ENCODE results near the gene EMC9. TPM values are rescaled to one million over a fixed set of nuclear protein-coding genes. Genes with fewer than 3 reads are reported as not detected.
A peak's percentile ranks its signal among the peaks of the same experiment; 100 is the strongest.

The EMC9 gene
- total and polyA plus RNA-seq, 2 of the 8 experiments (the other 6 are each of a cell fraction or from before 2014, with no cell fraction given), result 38.4 to 47.2 TPM

DNA sequence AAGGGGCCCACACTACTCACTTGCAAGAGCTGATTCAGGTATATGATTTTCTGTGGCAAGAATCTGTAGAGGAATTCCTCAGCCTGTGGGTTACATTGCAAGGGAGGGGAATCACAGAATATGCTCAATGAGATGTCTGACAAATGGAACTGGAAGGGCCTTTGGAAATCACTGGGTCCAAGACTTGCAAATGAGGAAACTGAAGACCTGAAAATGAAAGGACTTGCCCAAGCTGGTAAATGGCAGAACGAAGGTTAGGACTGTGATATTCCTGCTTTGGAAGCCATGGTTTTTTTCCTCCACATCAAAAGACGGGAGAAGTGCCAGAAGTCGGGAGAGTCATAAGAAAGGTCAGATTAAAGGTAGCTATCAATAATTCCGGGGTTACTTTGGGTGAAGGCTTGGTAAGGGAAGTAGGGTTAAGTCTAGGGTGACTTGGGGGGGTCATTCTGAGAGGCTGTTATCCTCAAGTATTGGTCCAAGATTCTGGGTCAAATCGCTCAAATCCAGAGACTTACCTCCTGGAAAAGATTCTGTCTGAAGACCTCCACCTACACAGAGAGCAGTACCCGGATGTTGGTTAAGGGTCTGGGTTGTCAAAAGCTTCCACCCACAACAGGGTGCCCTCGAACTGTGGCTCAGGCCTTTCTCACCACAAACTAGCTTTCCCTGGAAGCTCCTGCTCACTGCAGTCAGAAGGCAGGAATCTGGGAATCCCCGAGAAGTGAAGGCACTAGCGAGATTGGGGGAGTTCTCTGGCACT is 4.5 kb upstream of the EMC9 start:
- Histone ChIP-seq H4K91ac (replicated peaks; ENCODE audit: insufficient read length, low read length) (no peak overlapping the region), H3K9ac (replicated peaks in 1 of 4; ENCODE audit: extremely low read depth in 1 of 4, low read depth in 3 of 4, low read length in 3 of 4) (peak overlapping the region in 3 of 4 experiments; percentile 56 to 70 (median 69); a peak in 5 of 7 replicates), H3K4me1 (replicated peaks in 1 of 4; ENCODE audit: control insufficient read depth in 3 of 4, insufficient read depth in 4 of 4, low read length in 3 of 4) (peaks cover 0 to 10% (median 8%) of the 10 kb centered on the region in 4 experiments; a peak in 5 of 7 replicates), H2BK120ac (replicated peaks; ENCODE audit: low read depth, low read length) (no peak overlapping the region), H4K5ac (ENCODE audit: insufficient read length, low read depth, low read length) (peak overlapping the region; percentile 2), H3K79me2 (ENCODE audit: control insufficient read depth in 1 of 2, insufficient read depth in 2 of 2, low read length in 2 of 2) (peaks cover 0 to 28% of the 10 kb centered on the region in 2 experiments; a peak in 3 of 4 replicates), H3K27ac (ENCODE audit: low read depth, low read length) (0 out of 2 replicates have a peak overlapping the region, but pooled peaks have one; percentile 39), H3K23me2 (ENCODE audit: low read depth, low read length) (peaks cover 11% of the 10 kb centered on the region), H2BK15ac (ENCODE audit: low read length) (no peak overlapping the region), H3K9me3 (ENCODE audit: insufficient read depth in 2 of 2, low read depth in 1 of 2, low read length in 1 of 2) (no peaks in the 10 kb centered on the region), H2AK5ac (ENCODE audit: low read depth, low read length) (no peak overlapping the region), H2BK20ac (ENCODE audit: low read length) (no peak overlapping the region), H3K4me2 (ENCODE audit: insufficient read depth in 1 of 2, low read depth in 2 of 2, low read length in 2 of 2) (peak overlapping the region; percentile 70 to 83), H2BK12ac (ENCODE audit: low read depth, low read length) (no peak overlapping the region), H3K18ac (ENCODE audit: extremely low read depth, low read length) (no peak overlapping the region), H3K4ac (replicated peaks; ENCODE audit: insufficient read length, low read depth, low read length) (no peak overlapping the region), H3K27me3 (replicated peaks in 1 of 4; ENCODE audit: control insufficient read depth in 3 of 4, extremely low read depth in 1 of 4, insufficient read depth in 3 of 4, low read length in 3 of 4) (no peaks in the 10 kb centered on the region), H3K23ac (ENCODE audit: insufficient read length) (no peak overlapping the region), H3K56ac (replicated peaks; ENCODE audit: insufficient read length, low read depth, low read length) (peak overlapping the region; percentile 38), H3K79me1 (ENCODE audit: low read depth, low read length) (peaks cover 8% of the 10 kb centered on the region; the same call in 1 of the 2 replicates), H2AFZ (ENCODE audit: low read length) (peak overlapping the region; percentile 83; the same call in 1 of the 2 replicates), H3K4me3 (ENCODE audit: extremely low read depth in 1 of 4, insufficient read depth in 2 of 4, low read depth in 3 of 4, low read length in 4 of 4) (peak overlapping the region; percentile 84 to 98 (median 90)), H2BK5ac (ENCODE audit: low read depth, low read length) (peak overlapping the region; percentile 60; the same call in 1 of the 2 replicates), H3K36me3 (ENCODE audit: control insufficient read depth in 2 of 4, insufficient read depth in 4 of 4, low read length in 3 of 4) (peaks cover 5 to 24% (median 18%) of the 10 kb centered on the region in 4 experiments), H3K14ac (ENCODE audit: insufficient read length) (no peak overlapping the region), H4K8ac (ENCODE audit: extremely low read depth, insufficient read depth, low read length) (no peak overlapping the region), H4K20me1 (replicated peaks in 1 of 2; ENCODE audit: control insufficient read depth in 1 of 2, insufficient read depth in 2 of 2, low read length in 2 of 2) (peaks cover 0 to 16% of the 10 kb centered on the region in 2 experiments)
- FAIRE-seq (no peak), DNase-seq (ENCODE audit: low read depth in 1 of 2, low spot score in 2 of 2) (no peak)
- TF ChIP-seq KDM4A (IDR thresholded peaks at IDR 0.05; ENCODE audit: low read depth, low read length, severe bottlenecking) (peak; percentile 18), FOSL1 (IDR thresholded peaks at IDR 0.05; ENCODE audit: insufficient read depth, low read depth, low read length) (no peak), RFX5 (IDR thresholded peaks at IDR 0.05; ENCODE audit: borderline replicate concordance, low read depth, low read length) (no peak), TBP (IDR thresholded peaks at IDR 0.05; ENCODE audit: low read depth, low read length) (no peak), SIN3A (conservative IDR thresholded peaks at IDR 0.05 in 1 of 2, IDR thresholded peaks at IDR 0.05 in 1 of 2; ENCODE audit: low read depth in 1 of 2, low read length in 2 of 2) (0 out of 4 replicates have a peak, but pooled peaks of 1 of the 2 experiments have one; percentile 48), CEBPB (IDR thresholded peaks at IDR 0.05; ENCODE audit: low read depth, low read length) (no peak), POU5F1 (IDR thresholded peaks at IDR 0.05; ENCODE audit: low read depth, low read length) (no peak), RNF2 (IDR thresholded peaks at IDR 0.05; ENCODE audit: borderline replicate concordance, low read depth, low read length, missing control alignments, poor library complexity, severe bottlenecking) (no peak), TAF1 (IDR thresholded peaks at IDR 0.05; ENCODE audit: low read depth, low read length) (no peak), CHD1 (IDR thresholded peaks at IDR 0.05; ENCODE audit: low read depth, low read length) (no peak)
- ChIA-PET CTCF (ENCODE audit: partially characterized antibody) (interaction anchor here (0.8 to 3.7 kb wide), 7 partner anchors 8 to 88 kb away, joined by 3 to 24 read pairs (median 4); partner anchors contain the start of genes DCAF11 and IRF9), POLR2A (ENCODE audit: partially characterized antibody) (interaction anchor here (0.6 to 9.6 kb wide), 18 partner anchors 9 to 1177 kb away, joined by 3 to 86 read pairs (median 5); partner anchors contain the start of genes CHMP4A, DCAF11, DHRS1 and IRF9)
- WGBS, 2 experiments (ENCODE audit: extremely low coverage in 1 of 2, insufficient coverage in 1 of 2, insufficient read length in 1 of 2, insufficient replicate concordance in 2 of 2, low coverage in 1 of 2, low lambda C conversion rate in 2 of 2, missing lambda C conversion rate in 1 of 2), result 48% methylated on average over 9 of the region's 9 CpGs; no CpG with 5 or more reads in 1 of the 2 experiments

All from H1 (cell line).